Mesendoderm (in vitro differentiated cells): ENCODE data around the gene TF.

Source experiments
- DNase-seq: peaks from one replicate; pipeline ENCODE4 v3.0.0; 2013
- H2AK5ac ChIP-seq: 2 replicates; pipeline ENCODE4 v1.6.1; 2013; ENCODE audit warnings: low read length, inconsistent platforms
- H2BK120ac ChIP-seq: 2 replicates; pipeline ENCODE4 v1.6.1; 2013; ENCODE audit warnings: low read depth, mild to moderate bottlenecking, low read length, moderate library complexity, mixed read lengths
- H2BK15ac ChIP-seq: replicated peaks from 2 replicates; pipeline ENCODE4 v1.6.1; 2013; ENCODE audit warnings: low read depth, mild to moderate bottlenecking, moderate library complexity
- H2BK5ac ChIP-seq: 2 replicates; pipeline ENCODE4 v1.6.1; 2013; ENCODE audit warnings: low read length, inconsistent platforms
- H3K18ac ChIP-seq: 2 replicates; pipeline ENCODE4 v1.6.1; 2013; ENCODE audit warnings: mild to moderate bottlenecking, low read length, mixed read lengths
- H3K23ac ChIP-seq: one replicate; pipeline ENCODE4 v1.6.1; 2013; ENCODE audit warnings: low read length
- H3K27ac ChIP-seq: 2 replicates; pipeline ENCODE4 v1.5.1; 2013; ENCODE audit warnings: low read depth, mild to moderate bottlenecking, inconsistent platforms, low read length, moderate library complexity
- H3K27me3 ChIP-seq: 2 replicates; pipeline ENCODE4 v1.6.1; 2013; ENCODE audit warnings: low read length, control low read depth, mild to moderate bottlenecking, inconsistent platforms; ENCODE audit not compliant: insufficient read depth, poor library complexity
- H3K36me3 ChIP-seq: 2 replicates; pipeline ENCODE4 v1.6.1; 2013; ENCODE audit warnings: low read length, inconsistent platforms; ENCODE audit not compliant: control insufficient read depth, insufficient read depth
- H3K4ac ChIP-seq: one replicate; pipeline ENCODE4 v1.6.1; 2013; ENCODE audit warnings: low read depth, mild to moderate bottlenecking, low read length, moderate library complexity
- H3K4me1 ChIP-seq: 2 replicates; pipeline ENCODE4 v1.6.1; 2013; ENCODE audit warnings: low read depth, low read length, inconsistent platforms; ENCODE audit not compliant: control insufficient read depth
- H3K4me2 ChIP-seq: 2 replicates; pipeline ENCODE4 v1.6.1; 2013; ENCODE audit warnings: low read length
- H3K4me3 ChIP-seq: 2 replicates; pipeline ENCODE4 v1.5.1; 2013; ENCODE audit warnings: mild to moderate bottlenecking, low read length
- H3K56ac ChIP-seq: one replicate; pipeline ENCODE4 v1.6.1; 2013; ENCODE audit warnings: low read length
- H3K79me1 ChIP-seq: 2 replicates; pipeline ENCODE4 v1.6.1; 2013; ENCODE audit warnings: low read length, inconsistent platforms
- H3K79me2 ChIP-seq: 2 replicates; pipeline ENCODE4 v1.6.1; 2013; ENCODE audit warnings: mild to moderate bottlenecking, low read length; ENCODE audit not compliant: control insufficient read depth, insufficient read depth
- H3K9ac ChIP-seq: 2 replicates; pipeline ENCODE4 v1.6.1; 2013; ENCODE audit warnings: low read length, inconsistent platforms
- H4K5ac ChIP-seq: one replicate; pipeline ENCODE4 v1.6.1; 2013; ENCODE audit warnings: low read length
- H4K8ac ChIP-seq: one replicate; pipeline ENCODE4 v1.6.1; 2013; ENCODE audit warnings: low read depth, mild to moderate bottlenecking, control low read depth, low read length, moderate library complexity
- WGBS: extraction: QIAGEN DNeasy Blood & Tissue Kit; methylation state at CpG from one replicate; pipeline ENCODE4 v1.1.7; 2013; ENCODE audit warnings: low lambda C conversion rate, missing lambda C conversion rate; ENCODE audit not compliant: insufficient coverage; ENCODE audit errors: extremely low coverage; 5-methylcytosine and 5-hydroxymethylcytosine counted together

TF gene

GRCh38 chr3:133797396-133798105 is 51.4 kb downstream of the TF start:
- no peaks in the 10 kb centered on the region for H3K36me3 ChIP-seq
- peak; percentile 41 for DNase-seq
- no peaks in the 10 kb centered on the region for H3K79me2 ChIP-seq
- no CpG with 5 or more reads among the region's 3 CpGs for WGBS
- no peak overlapping the region for H3K56ac ChIP-seq
- no peaks in the 10 kb centered on the region for H3K27me3 ChIP-seq
- no peaks in the 10 kb centered on the region for H3K79me1 ChIP-seq
- no peak overlapping the region for H2BK15ac ChIP-seq
- H3K4me3 ChIP-seq, result no peak overlapping the region
- H3K23ac ChIP-seq, result no peak overlapping the region
- no peak overlapping the region for H3K27ac ChIP-seq
- no peaks in the 10 kb centered on the region for H3K4me1 ChIP-seq
- no peak overlapping the region for H3K18ac ChIP-seq
- H2AK5ac ChIP-seq, result no peak overlapping the region
- no peak overlapping the region for H3K9ac ChIP-seq
- no peak overlapping the region for H3K4me2 ChIP-seq
- no peak overlapping the region for H3K4ac ChIP-seq
- no peak overlapping the region for H2BK120ac ChIP-seq
- H4K5ac ChIP-seq, result no peak overlapping the region
- no peak overlapping the region for H2BK5ac ChIP-seq
- no peak overlapping the region for H4K8ac ChIP-seq

GRCh38 chr3:133799794-133800585 is 53.8 kb downstream of the TF start:
- H3K4me3 ChIP-seq, result no peak overlapping the region
- H3K4me2 ChIP-seq, result no peak overlapping the region
- H3K27me3 ChIP-seq, result no peaks in the 10 kb centered on the region
- DNase-seq, result no peak
- H4K5ac ChIP-seq, result no peak overlapping the region
- no peak overlapping the region for H3K18ac ChIP-seq
- H3K79me2 ChIP-seq, result no peaks in the 10 kb centered on the region
- no CpG with 5 or more reads among the region's 7 CpGs for WGBS
- H3K27ac ChIP-seq, result no peak overlapping the region
- no peaks in the 10 kb centered on the region for H3K4me1 ChIP-seq
- no peak overlapping the region for H3K56ac ChIP-seq
- no peaks in the 10 kb centered on the region for H3K79me1 ChIP-seq
- no peak overlapping the region for H4K8ac ChIP-seq
- H2BK15ac ChIP-seq, result no peak overlapping the region
- H2AK5ac ChIP-seq, result no peak overlapping the region
- H3K36me3 ChIP-seq, result no peaks in the 10 kb centered on the region
- H3K23ac ChIP-seq, result no peak overlapping the region
- H3K9ac ChIP-seq, result no peak overlapping the region
- no peak overlapping the region for H2BK5ac ChIP-seq
- no peak overlapping the region for H3K4ac ChIP-seq
- H2BK120ac ChIP-seq, result no peak overlapping the region

- Histone ChIP-seq H3K27me3 (no peaks in the 10 kb centered on the region), H2BK120ac (no peak overlapping the region), H3K23ac (no peak overlapping the region), H3K56ac (no peak overlapping the region), H3K79me2 (peaks cover 3% of the 10 kb centered on the region), H3K4me1 (peaks cover 1% of the 10 kb centered on the region), H3K4me3 (no peak overlapping the region), H2BK15ac (no peak overlapping the region), H4K5ac (no peak overlapping the region), H3K4me2 (no peak overlapping the region), H3K9ac (no peak overlapping the region), H2BK5ac (no peak overlapping the region), H2AK5ac (no peak overlapping the region), H3K4ac (no peak overlapping the region), H3K27ac (no peak overlapping the region), H3K18ac (no peak overlapping the region), H3K36me3 (no peaks in the 10 kb centered on the region), H3K79me1 (peaks cover 4% of the 10 kb centered on the region), H4K8ac (no peak overlapping the region)
- DNase-seq, result no peak
- no CpG with 5 or more reads among the region's 5 CpGs for WGBS
Observed at GRCh38 chr3:133803469-133803868, 57.3 kb downstream of the TF start.

- Histone ChIP-seq H3K23ac (no peak overlapping the region), H3K27me3 (no peaks in the 10 kb centered on the region), H3K4ac (no peak overlapping the region), H2BK15ac (no peak overlapping the region), H4K5ac (no peak overlapping the region), H3K27ac (no peak overlapping the region), H3K4me3 (no peak overlapping the region), H2AK5ac (no peak overlapping the region), H3K36me3 (no peaks in the 10 kb centered on the region), H4K8ac (no peak overlapping the region), H2BK5ac (no peak overlapping the region), H3K4me1 (peaks cover 1% of the 10 kb centered on the region), H3K18ac (no peak overlapping the region), H3K9ac (no peak overlapping the region), H3K79me2 (peaks cover 3% of the 10 kb centered on the region), H2BK120ac (no peak overlapping the region), H3K56ac (no peak overlapping the region), H3K4me2 (no peak overlapping the region), H3K79me1 (peaks cover 4% of the 10 kb centered on the region)
- no CpG with 5 or more reads among the region's 4 CpGs for WGBS
- no peak for DNase-seq
Observed at GRCh38 chr3:133804896-133805295, 58.7 kb downstream of the TF start.

- Histone ChIP-seq H3K79me1 (peaks cover 6% of the 10 kb centered on the region), H3K9ac (no peak overlapping the region), H3K27ac (no peak overlapping the region), H3K27me3 (no peaks in the 10 kb centered on the region), H2BK15ac (no peak overlapping the region), H2AK5ac (no peak overlapping the region), H2BK5ac (no peak overlapping the region), H3K4me2 (peak overlapping the region; percentile 0), H4K8ac (no peak overlapping the region), H2BK120ac (no peak overlapping the region), H3K23ac (no peak overlapping the region), H3K4ac (no peak overlapping the region), H3K56ac (no peak overlapping the region), H3K4me3 (no peak overlapping the region), H4K5ac (no peak overlapping the region), H3K18ac (no peak overlapping the region), H3K79me2 (peaks cover 3% of the 10 kb centered on the region), H3K36me3 (no peaks in the 10 kb centered on the region), H3K4me1 (peaks cover 1% of the 10 kb centered on the region)
- DNase-seq, result no peak
- no CpG with 5 or more reads among the region's 15 CpGs for WGBS
Observed at GRCh38 chr3:133805384-133805701, 59.1 kb downstream of the TF start.
